Measurements from ENCODE around the gene DCLK1.

DCLK1 gene

GRCh38 chr13:35891507-35892441 lies 239.4 kb downstream of the DCLK1 start:
- no peak for DNase-seq

GRCh38 chr13:35889560-35889959 lies 241.6 kb downstream of the DCLK1 start:
- DNase-seq, result no peak

GRCh38 chr13:35888981-35889380 lies 242.2 kb downstream of the DCLK1 start:
- no peak for DNase-seq

- no peak for DNase-seq
Observed at GRCh38 chr13:35888457-35888883, 242.7 kb downstream of the DCLK1 start.

- no peak for DNase-seq
Observed at GRCh38 chr13:35887115-35887666, 244.0 kb downstream of the DCLK1 start.

GRCh38 chr13:35886332-35887114 lies 244.7 kb downstream of the DCLK1 start:
- DNase-seq, result no peak

GRCh38 chr13:35884211-35884760 lies 246.9 kb downstream of the DCLK1 start:
- no peak for DNase-seq

- DNase-seq, result no peak
Observed at GRCh38 chr13:35882722-35883497, 248.3 kb downstream of the DCLK1 start.

GRCh38 chr13:35881360-35881759 lies 249.8 kb downstream of the DCLK1 start:
- DNase-seq, result no peak

GRCh38 chr13:35879111-35879510 lies 252.1 kb downstream of the DCLK1 start:
- no peak for DNase-seq

- DNase-seq, result no peak
Observed at GRCh38 chr13:35876601-35877000, 254.6 kb downstream of the DCLK1 start.

- DNase-seq, result no peak
Observed at GRCh38 chr13:35874704-35875103, 256.5 kb downstream of the DCLK1 start.

GRCh38 chr13:35872369-35872768 lies 258.8 kb downstream of the DCLK1 start:
- DNase-seq, result no peak

- DNase-seq, result no peak
Observed at GRCh38 chr13:35871561-35871960, 259.6 kb downstream of the DCLK1 start.

GRCh38 chr13:35866801-35867200 lies 264.4 kb downstream of the DCLK1 start:
- no peak for DNase-seq

GRCh38 chr13:35865341-35866240 lies 265.6 kb downstream of the DCLK1 start:
- DNase-seq, result no peak

- no peak for DNase-seq
Observed at GRCh38 chr13:35860661-35861060, 270.5 kb downstream of the DCLK1 start.

GRCh38 chr13:35859981-35860380 lies 271.2 kb downstream of the DCLK1 start:
- no peak for DNase-seq

- no peak for DNase-seq
Observed at GRCh38 chr13:35858665-35859064, 272.5 kb downstream of the DCLK1 start.

- DNase-seq, result no peak
Observed at GRCh38 chr13:35857769-35858168, 273.4 kb downstream of the DCLK1 start.

GRCh38 chr13:35856721-35857364 lies 274.3 kb downstream of the DCLK1 start:
- DNase-seq, result no peak

Measured in central memory CD4-positive, alpha-beta T cell (primary cell).